NCI-H128 (cell line): ENCODE results near the gene RHOB.
"Not testable (repeated sequence)": the region's sequence is repeated elsewhere in the genome, so short reads cannot be mapped to it uniquely, and the experiment has no call there.

Experiments used
- DNase-seq: peaks from one replicate; lab custom pipeline; 2025; ENCODE audit not compliant: unreplicated experiment; lab: John Stamatoyannopoulos, UW

Gene RHOB

GRCh38 chr2:20422402-20423271 lies 24.2 kb upstream of the RHOB start:
- DNase-seq: no peak

DNA sequence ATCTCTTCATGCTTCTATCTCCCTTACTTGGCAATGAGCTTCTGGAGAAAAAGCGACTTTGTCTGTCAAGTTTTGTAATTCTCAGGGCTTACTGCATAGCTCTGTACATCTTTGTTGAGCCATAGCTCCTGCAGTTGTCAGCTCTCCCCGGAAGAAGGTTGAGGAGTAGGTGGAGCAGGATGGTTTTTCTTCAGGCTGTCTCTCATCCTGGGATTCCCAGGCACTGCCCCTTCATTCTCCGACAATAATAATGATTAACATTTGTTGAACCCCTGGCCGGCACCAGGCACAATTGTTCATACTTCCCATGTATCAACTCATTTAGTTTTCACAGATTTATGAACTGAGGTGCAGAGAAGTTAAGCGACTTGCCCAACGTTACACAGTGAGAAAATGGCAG lies 23.5 kb upstream of the RHOB start:
- no peak for DNase-seq

GRCh38 chr2:20423847-20424246 lies 23.0 kb upstream of the RHOB start:
- DNase-seq: no peak

DNA sequence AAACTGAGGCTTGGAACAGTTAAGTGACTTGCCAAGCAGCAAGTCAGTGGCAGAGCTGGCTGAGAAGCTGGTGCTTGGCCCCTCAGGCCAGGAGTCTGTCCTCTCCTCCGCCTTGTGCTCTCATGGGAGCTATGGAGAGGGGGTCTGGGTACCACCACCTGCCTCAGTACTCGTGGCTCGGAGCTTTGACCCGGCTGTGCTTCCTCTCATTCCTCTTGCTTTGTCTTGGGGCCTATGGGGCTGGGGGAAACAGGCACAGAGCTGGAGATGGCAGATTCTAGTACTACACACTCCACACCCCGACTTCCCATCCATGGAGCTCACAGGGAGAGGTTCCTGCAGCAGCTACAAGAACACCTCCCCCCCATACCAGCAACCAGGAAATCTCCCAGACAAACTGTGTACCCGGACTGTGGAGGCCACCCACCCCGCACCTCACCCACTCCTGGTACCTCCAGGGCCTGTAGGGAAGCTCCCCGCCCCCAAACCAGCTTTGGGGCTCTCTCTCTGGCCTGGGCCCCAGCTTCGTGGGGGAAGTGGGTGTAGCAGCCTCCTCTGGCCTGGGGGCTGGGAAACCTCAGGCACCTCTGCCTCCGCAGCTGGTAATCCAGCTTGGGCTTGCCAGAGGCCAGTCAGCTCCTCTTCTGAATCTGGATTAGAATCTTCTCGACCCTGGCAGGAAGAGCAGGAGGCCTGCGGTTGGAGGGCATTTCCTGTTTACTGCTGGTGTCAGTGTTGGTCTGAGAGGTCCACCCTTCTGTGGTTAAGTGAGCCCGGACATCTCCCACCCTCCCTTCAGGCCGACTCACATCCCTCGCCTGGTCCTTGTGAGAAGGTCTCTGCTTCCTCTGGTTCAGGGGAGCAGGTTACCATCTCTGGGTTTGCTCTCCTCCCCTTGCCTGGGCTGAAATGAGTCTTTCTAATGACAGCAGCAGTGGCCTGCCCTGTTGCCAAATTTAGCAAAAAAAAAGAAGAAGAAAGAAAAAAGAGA lies 22.3 kb upstream of the RHOB start:
- DNase-seq: no peak

GRCh38 chr2:20425371-20425881 lies 21.4 kb upstream of the RHOB start:
- no peak for DNase-seq

GRCh38 chr2:20425884-20426283 lies 21.0 kb upstream of the RHOB start:
- no peak for DNase-seq

DNA sequence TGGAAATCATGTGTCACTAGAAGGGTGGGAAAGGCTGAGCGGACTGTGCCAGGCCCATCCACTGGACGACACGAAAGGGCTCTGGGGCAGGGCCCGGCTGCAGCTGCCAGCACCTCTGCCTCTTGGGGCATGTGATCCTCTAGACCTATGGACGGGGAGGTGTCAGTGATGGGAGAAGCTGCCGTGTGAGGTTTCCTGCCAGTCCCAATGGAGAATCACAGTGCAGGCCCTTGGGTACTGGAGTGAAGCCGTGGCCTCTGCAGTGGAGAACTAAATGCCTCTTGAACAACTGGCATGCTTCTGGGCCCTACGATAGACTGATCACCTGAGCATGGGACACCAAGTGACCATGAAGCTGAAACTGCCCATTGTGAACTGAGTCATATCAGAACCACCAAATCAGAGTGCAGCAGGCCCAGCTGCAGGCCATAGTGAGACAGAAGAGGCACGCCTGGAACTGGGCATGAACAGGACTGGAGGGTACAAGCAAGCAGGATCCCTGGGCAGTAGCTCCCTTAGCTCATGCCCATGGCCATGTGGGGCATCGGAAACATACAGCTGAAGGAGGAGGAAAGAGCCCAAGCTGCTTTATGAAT lies 18.8 kb upstream of the RHOB start:
- no peak for DNase-seq

DNA sequence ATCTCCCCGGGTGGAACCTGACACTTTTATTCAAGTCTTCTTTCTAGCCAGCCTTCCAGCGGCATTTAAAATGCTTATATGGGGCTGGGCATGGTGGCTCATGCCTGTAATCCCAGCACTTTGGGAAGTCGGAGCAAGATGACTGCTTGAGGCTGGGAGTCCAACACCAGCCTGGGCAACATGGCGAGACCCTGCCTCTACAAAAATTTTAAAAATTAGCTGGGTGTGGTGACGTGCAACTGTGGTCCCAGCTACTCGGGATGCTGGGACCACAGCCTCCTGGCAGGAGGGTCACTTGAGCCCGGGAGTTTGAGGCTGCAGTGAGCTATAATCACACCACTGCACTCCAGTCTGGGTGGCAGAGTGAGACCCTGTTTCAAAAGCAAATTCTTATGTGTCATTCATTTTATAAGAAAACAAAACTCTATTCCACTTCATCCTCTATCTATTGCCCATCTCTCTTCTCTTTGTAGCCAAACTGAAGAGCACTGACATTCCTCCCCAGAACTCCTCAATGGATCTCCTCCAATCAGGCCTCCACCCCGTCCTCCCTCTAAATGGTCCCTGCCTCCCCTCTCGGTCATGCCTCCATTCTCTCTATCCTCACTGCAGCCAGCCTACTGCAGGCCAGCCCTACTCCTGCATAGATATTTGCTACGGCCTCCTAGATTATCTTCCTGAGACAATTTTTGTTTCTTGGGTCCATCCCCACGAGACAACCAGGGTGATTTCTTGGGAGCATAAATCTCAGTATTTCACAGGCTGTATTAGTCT lies 18.0 kb upstream of the RHOB start:
- no peak for DNase-seq

DNA sequence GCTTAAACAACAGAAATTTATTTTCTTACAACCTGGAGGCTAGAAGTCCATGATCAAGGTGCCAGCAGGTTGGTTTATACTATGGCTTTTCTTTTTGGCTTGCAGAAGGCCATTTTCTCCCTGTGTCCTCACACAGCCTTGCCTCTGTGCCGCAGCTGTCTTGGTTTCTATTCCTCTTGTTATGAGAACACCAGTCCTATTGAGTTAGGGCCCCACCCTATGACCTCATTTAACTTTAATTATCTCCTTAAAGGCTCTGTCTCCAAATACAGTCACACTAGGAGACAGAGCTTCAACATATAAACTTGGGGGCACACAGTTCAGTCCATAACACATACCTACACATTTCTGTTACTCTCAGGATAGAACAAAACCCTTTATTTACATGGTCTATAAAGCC lies 17.3 kb upstream of the RHOB start:
- no peak for DNase-seq

DNA sequence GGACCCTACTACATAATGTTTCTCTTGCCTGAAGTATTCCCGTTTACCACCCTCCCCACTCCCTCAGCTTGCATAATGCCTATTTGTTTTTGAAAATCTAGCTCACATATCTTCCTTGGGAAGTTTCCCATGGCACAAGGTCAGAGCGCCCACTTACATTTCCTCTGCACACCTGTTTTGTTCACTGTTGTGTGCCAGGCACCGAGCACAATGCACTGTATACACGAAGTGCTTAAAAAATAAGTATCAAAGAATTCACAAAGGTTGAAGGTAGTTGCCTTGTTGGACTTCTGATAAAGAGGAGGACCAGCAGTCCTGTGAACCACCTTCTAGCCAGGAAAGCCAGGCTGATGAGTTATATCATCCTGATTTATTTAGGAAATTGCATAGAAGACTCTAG lies 16.8 kb upstream of the RHOB start:
- DNase-seq: no peak

- DNase-seq: no peak
Observed at GRCh38 chr2:20430461-20431300, 16.2 kb upstream of the RHOB start.

- no peak for DNase-seq
Observed at GRCh38 chr2:20431301-20431698, 15.6 kb upstream of the RHOB start.

GRCh38 chr2:20431772-20432171 lies 15.1 kb upstream of the RHOB start:
- DNase-seq: no peak

DNA sequence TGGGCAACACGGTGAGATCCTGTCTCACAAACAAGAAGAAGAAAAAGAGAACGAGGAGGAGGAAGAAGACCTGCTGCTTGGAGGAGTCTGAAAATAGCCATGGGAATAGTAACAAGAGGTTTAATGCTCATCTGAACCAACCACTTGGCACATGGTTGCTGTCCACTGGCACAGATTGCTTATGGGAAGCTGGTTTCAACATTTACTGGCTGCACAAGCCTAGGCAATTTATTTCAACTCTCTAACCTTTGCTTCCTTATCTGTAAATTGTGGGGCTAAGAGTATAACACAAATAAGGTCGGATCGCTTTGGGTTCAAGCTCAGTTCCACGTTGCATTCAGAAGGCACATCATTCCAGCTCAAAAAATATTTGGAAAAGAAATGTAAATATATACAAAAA lies 14.2 kb upstream of the RHOB start:
- no peak for DNase-seq

DNA sequence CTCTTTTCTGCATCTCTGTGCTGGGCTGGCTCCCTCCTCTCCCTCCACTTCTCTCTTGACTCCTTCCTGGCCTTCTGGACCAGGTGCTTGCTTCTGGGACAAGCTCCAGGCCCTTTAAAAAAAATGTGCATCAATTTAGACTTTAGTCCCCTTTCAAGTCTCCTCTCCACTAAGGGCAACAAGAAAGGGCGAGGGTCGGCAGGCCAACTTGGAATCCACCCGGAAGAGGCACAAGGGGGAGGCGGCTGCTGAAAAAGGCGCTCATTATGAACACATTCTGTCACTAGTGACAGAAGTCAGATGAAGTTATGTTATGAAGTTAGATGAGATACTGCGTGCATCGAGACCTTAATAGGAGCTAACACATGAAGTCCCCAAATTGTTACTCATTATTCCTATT lies 13.6 kb upstream of the RHOB start:
- DNase-seq: no peak

DNA sequence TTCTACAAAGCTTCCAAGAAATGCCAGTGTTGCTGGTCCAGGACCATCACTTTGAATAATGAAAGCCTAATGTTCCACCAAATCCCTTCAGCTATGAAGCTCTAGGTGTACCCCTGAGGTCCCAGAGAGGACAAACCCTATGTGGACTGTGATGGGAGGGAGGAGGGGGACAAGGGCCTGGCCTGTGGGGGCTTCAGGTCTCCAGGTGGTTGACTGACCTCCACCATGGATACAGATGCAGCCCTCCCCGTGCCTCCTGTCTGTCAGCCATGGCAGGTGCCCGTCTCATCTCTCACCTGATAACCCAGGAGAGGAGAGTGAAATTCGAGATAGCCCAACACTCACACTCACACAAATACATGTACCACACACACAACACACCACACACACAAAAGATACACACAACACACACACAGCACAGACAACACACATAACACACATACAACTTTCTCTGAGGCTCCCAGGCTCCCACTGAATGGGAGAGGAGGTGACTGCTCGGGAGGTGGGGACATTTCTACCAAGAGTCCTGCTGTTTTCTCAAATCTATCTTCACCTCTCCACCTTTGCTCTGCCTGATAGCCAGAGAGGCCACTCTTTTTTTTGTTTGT lies 12.8 kb upstream of the RHOB start:
- DNase-seq: no peak

DNA sequence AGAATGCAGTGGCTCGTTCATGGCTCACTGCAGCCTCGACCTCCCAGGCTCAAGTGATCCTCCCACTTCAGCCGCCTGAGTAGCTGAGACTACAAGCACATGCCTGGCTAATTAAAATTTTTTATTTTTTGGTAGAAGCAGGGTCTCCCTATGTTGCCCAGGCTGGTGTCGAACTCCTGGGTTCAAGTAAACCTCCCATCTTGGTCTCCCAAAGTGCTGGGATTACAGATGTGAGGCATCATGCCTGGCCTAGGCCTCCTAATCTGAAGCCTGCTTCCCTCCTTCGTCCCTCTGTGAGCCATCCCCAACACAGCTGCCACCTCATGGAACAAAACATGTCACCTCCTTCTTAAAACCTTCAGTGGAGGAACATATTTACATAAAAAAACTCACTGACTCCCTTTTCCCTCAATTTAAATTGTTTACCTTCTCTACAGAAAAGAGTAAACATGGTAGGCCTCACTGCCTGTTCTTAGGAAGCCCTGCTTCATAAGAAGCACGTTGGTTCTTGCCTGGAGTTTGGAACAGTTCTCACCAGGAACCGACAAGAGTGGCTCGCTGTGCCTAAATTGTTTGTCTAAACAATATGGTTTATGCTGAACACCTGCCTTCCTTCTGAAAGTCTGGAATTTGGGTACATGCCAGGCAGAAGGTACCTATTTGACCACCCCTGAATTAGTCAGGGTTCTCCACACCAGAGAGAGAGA lies 12.1 kb upstream of the RHOB start:
- DNase-seq: no peak

GRCh38 chr2:20435456-20435855 lies 11.4 kb upstream of the RHOB start:
- not testable (repeated sequence) for DNase-seq
